ENCODE measurements around the gene INSR. TPM values are rescaled to one million over a fixed set of nuclear protein-coding genes. Genes with fewer than 3 reads are reported as not detected.
A peak's percentile ranks its signal among the peaks of the same experiment; 100 is the strongest.

INSR gene
- polyA plus RNA-seq, 2 of the 4 experiments (the other 2 are of a cell fraction) = 1.8 to 3.3 TPM

DNA sequence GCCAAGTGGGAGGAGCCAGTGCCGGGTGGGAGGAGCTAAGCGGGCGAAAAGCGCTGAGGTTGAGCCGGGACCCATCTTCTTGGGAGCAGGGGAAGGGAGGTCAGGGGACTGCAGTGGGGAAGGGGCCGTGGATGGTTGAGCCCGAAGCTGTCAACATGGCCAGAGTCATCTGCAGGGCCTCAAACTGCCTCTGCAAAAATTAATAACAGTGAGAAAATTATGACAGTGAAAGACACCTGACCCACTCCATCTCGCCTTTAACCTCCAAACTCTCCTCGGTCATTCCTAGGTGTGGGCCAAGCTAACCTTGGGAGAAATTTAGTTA lies 194.7 kb downstream of the INSR start:
- TF ChIP-seq RARB (CRISPR knock-in tag; IDR thresholded peaks at IDR 0.05) = no peak
- TF ChIP-seq RFX5 (IDR thresholded peaks at IDR 0.05) = no peak
- TF ChIP-seq, protein P1, sequence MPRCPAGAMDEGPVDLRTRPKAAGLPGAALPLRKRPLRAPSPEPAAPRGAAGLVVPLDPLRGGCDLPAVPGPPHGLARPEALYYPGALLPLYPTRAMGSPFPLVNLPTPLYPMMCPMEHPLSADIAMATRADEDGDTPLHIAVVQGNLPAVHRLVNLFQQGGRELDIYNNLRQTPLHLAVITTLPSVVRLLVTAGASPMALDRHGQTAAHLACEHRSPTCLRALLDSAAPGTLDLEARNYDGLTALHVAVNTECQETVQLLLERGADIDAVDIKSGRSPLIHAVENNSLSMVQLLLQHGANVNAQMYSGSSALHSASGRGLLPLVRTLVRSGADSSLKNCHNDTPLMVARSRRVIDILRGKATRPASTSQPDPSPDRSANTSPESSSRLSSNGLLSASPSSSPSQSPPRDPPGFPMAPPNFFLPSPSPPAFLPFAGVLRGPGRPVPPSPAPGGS (IDR thresholded peaks at IDR 0.05) = no peak
- TF ChIP-seq HEYL (CRISPR knock-in tag; IDR thresholded peaks at IDR 0.05) = no peak
- WGBS (ENCODE audit: missing lambda C conversion rate) = 39% methylated on average over 5 of the region's 9 CpGs
- ChIA-PET CTCF (interaction anchor here (0.7 to 4.8 kb wide), 7 partner anchors 9 to 581 kb away, joined by 3 to 49 read pairs (median 3); partner anchors contain the start of gene TRAPPC5), POLR2A (interaction anchor here (0.7 to 1.4 kb wide), 9 partner anchors 13 to 1042 kb away, joined by 3 to 18 read pairs (median 3); partner anchors contain the start of genes INSR and ZNF557)
- DNase-seq (ENCODE audit: low read depth in 1 of 2, low spot score in 1 of 2) (no peak), ATAC-seq (no peak), FAIRE-seq (no peak)
- 0 out of 3 replicates have a peak, but pooled peaks cover 3% of the 10 kb centered on the region for H3K4me1 ChIP-seq
- H3K4me2 ChIP-seq = peak overlapping the region; percentile 55
- H3K9me3 ChIP-seq = peaks cover 14% of the 10 kb centered on the region
- H3K4me3 ChIP-seq = peak overlapping the region; percentile 50
- H3K27ac ChIP-seq = peak overlapping the region; percentile 78 to 96

DNA sequence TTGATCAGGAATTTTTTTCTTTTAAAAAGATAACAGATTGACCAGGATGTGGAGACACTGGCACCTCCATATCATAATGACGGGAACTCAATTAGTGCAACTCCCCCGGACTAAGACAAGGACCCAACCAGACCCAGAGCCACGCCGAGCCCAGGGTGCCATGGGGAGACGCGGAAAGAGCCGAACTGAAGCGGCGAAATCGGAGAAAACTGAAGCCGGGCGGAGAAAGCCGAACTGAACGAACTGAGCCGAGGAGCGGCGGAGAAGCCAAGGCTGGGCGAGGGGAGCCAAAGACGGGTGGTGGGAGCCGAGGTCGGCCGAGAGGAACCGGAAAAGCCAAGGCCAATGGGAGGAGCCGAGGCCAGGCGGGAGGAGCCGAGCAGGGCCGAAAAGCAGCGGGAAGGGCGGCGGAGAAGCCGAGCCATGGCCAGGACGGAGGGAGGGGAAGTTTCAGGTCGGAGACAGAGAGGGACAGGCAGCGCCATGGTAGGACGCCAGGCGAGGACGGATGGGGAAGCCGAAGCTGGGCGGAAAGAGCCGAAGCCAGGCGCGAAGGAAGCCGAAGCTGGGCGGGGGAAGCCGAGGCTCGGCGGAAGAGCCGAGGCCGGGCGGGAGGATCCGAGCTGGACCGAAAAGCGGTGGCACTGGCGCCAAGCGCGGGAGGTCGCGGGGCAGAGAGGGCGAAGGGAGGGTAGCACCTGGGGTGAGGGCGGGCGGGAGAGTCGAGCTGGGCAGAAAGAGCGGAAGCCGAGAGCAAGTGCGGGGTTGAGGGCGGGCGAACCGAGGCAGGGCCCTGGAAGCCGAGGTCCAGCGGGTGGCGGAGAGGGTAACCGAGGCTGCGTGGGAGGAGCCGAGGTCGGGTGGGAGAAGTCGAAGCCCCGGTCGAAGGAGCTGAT lies 195.3 kb downstream of the INSR start:
- FAIRE-seq = no peak
- 1% methylated on average over 31 of the region's 78 CpGs for WGBS (ENCODE audit: missing lambda C conversion rate)

GRCh38 chr19:7098096-7098495 lies 196.1 kb downstream of the INSR start:
- no peak for TF ChIP-seq RFX5 (IDR thresholded peaks at IDR 0.05)
- no peak for TF ChIP-seq POLR2AphosphoS2 (conservative IDR thresholded peaks at IDR 0.05; ENCODE audit: low read length)
- no peak for TF ChIP-seq JUN (IDR thresholded peaks at IDR 0.05)
- no peak for TF ChIP-seq ZSCAN20 (CRISPR knock-in tag; IDR thresholded peaks at IDR 0.05)
- TF ChIP-seq, protein P2, sequence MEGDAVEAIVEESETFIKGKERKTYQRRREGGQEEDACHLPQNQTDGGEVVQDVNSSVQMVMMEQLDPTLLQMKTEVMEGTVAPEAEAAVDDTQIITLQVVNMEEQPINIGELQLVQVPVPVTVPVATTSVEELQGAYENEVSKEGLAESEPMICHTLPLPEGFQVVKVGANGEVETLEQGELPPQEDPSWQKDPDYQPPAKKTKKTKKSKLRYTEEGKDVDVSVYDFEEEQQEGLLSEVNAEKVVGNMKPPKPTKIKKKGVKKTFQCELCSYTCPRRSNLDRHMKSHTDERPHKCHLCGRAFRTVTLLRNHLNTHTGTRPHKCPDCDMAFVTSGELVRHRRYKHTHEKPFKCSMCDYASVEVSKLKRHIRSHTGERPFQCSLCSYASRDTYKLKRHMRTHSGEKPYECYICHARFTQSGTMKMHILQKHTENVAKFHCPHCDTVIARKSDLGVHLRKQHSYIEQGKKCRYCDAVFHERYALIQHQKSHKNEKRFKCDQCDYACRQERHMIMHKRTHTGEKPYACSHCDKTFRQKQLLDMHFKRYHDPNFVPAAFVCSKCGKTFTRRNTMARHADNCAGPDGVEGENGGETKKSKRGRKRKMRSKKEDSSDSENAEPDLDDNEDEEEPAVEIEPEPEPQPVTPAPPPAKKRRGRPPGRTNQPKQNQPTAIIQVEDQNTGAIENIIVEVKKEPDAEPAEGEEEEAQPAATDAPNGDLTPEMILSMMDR (IDR thresholded peaks at IDR 0.05) = no peak
- TF ChIP-seq TFCP2L1 (CRISPR knock-in tag; IDR thresholded peaks at IDR 0.05) = no peak
- TF ChIP-seq KDM5A (IDR thresholded peaks at IDR 0.05) = no peak
- TF ChIP-seq HEYL (CRISPR knock-in tag; IDR thresholded peaks at IDR 0.05) = no peak
- TF ChIP-seq HOXA7 (CRISPR knock-in tag; IDR thresholded peaks at IDR 0.05) = no peak
- no peak for TF ChIP-seq USF2 (IDR thresholded peaks at IDR 0.05)
- TF ChIP-seq RAD21 (conservative IDR thresholded peaks at IDR 0.05 in 1 of 2, IDR thresholded peaks at IDR 0.05 in 1 of 2) = no peak
- TF ChIP-seq PHF8 (IDR thresholded peaks at IDR 0.05; ENCODE audit: borderline replicate concordance, low read depth) = no peak
- TF ChIP-seq HOXB13 (CRISPR knock-in tag; IDR thresholded peaks at IDR 0.05; ENCODE audit: low read depth) = no peak
- CTCF ChIA-PET = no interaction called here
- no peak for FAIRE-seq
- no peak for DNase-seq (ENCODE audit: low read depth in 1 of 2, low spot score in 1 of 2)
- peaks cover 18% of the 10 kb centered on the region for H3K9me3 ChIP-seq
- POLR2A ChIA-PET = no interaction called here
- H3K27ac ChIP-seq = no peak overlapping the region; a peak in 1 of 6 replicates
- 82% methylated on average over 3 of the region's 3 CpGs for WGBS (ENCODE audit: missing lambda C conversion rate)
- 0 out of 3 replicates have a peak, but pooled peaks cover 3% of the 10 kb centered on the region for H3K4me1 ChIP-seq
- no peak for ATAC-seq
- peak overlapping the region; percentile 55 for H3K4me2 ChIP-seq
- H3K4me3 ChIP-seq = peak overlapping the region; percentile 50; the same call in 2 of the 3 replicates

More for the DNA sequence above, 195.3 kb downstream of the INSR start:
- H3K9me3 ChIP-seq = peaks cover 18% of the 10 kb centered on the region
- ATAC-seq (peak; percentile 89 to 96), DNase-seq (ENCODE audit: low read depth in 1 of 2, low spot score in 1 of 2) (peak; percentile 70 to 86)
- TF ChIP-seq CBX8 (IDR thresholded peaks at IDR 0.05) (no peak), PHF8 (IDR thresholded peaks at IDR 0.05; ENCODE audit: borderline replicate concordance, low read depth) (peak; percentile 22; the same call in 1 of the 2 replicates), JUN (IDR thresholded peaks at IDR 0.05) (peak in 1 of 2 experiments; percentile 56; a peak in 2 of 5 replicates), TP53 (CRISPR knock-in tag; IDR thresholded peaks at IDR 0.05) (no peak), POLR2A (IDR thresholded peaks at IDR 0.05; ENCODE audit: low read length) (peak; percentile 51), NPAS2 (CRISPR knock-in tag; IDR thresholded peaks at IDR 0.05; ENCODE audit: borderline replicate concordance) (no peak)
- TF ChIP-seq, protein P1 (IDR thresholded peaks at IDR 0.05) = peak; percentile 22; the same call in 1 of the 3 replicates
- TF ChIP-seq, protein P3, sequence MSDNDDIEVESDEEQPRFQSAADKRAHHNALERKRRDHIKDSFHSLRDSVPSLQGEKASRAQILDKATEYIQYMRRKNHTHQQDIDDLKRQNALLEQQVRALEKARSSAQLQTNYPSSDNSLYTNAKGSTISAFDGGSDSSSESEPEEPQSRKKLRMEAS (IDR thresholded peaks at IDR 0.05) = peak; percentile 52
- TF ChIP-seq, protein P4, sequence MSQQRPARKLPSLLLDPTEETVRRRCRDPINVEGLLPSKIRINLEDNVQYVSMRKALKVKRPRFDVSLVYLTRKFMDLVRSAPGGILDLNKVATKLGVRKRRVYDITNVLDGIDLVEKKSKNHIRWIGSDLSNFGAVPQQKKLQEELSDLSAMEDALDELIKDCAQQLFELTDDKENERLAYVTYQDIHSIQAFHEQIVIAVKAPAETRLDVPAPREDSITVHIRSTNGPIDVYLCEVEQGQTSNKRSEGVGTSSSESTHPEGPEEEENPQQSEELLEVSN (IDR thresholded peaks at IDR 0.05; ENCODE audit: borderline replicate concordance, low read depth) = peak; percentile 75; the same call in 1 of the 2 replicates
- H3K4me3 ChIP-seq = peak overlapping the region; percentile 50
- H3K4me2 ChIP-seq = peak overlapping the region; percentile 55
- H3K27ac ChIP-seq = peak overlapping the region; percentile 78 to 96
- CTCF ChIA-PET = interaction anchor here (0.9 to 4.8 kb wide), 6 partner anchors 10 to 582 kb away, joined by 3 to 49 read pairs (median 4); partner anchors contain the start of gene TRAPPC5
- H3K4me1 ChIP-seq = 0 out of 3 replicates have a peak, but pooled peaks cover 3% of the 10 kb centered on the region
- POLR2A ChIA-PET = interaction anchor here (0.6 to 1.4 kb wide), 11 partner anchors 13 to 1042 kb away, joined by 3 to 18 read pairs (median 3); partner anchors contain the start of genes INSR and ZNF557

Data from A549 (cell line).